Adrenal gland (tissue), 5 donors: Measurements from ENCODE around the gene BBS9.

Experiments
- POLR2A ChIP-seq, 2 donors: fragments of 450-650 bp; IDR thresholded peaks; one replicate each; pipeline ENCODE4 v1.6.1; 2017; ENCODE audit warnings: antibody characterized with exemption in 2 of 2, mild to moderate bottlenecking in 2 of 2, moderate library complexity in 1 of 2
- TF ChIP-seq, protein P1 (sequence below), 6 experiments: fragments of 450-650 bp in 4 of 6; fragments of 200-600 bp in 2 of 6; sonication (generic) in 1 of 6; IDR thresholded peaks; 1 replicate in 5 of 6; 2 replicates in 1 of 6; pipeline versions ENCODE4 v1.5.1 to v1.8.0; 2016 to 2021; ENCODE audit warnings: antibody characterized with exemption in 6 of 6, mild to moderate bottlenecking in 2 of 6, moderate library complexity in 1 of 6
- donor health status: DM: no; HTN: no; CAD: no.

DNA sequence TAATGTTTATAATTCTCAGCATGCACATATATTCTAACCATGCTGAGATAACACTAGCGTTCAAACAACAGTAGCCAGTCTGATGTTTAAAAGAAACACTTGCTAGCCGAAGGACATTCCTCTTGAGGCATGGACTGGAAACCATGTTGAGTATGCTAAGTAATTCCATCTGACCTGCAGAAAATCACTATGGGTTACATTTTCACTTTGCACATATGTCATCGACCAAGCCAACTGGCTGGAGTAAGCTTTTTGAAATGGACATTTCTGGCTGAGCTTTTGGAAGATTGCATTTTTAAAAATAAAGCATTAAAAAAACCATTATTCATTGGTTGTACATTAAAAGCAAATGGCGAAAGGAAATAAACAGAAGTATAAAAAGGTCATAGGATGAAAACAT is 88.2 kb downstream of the BBS9 start:
- TF ChIP-seq, protein P1, sequence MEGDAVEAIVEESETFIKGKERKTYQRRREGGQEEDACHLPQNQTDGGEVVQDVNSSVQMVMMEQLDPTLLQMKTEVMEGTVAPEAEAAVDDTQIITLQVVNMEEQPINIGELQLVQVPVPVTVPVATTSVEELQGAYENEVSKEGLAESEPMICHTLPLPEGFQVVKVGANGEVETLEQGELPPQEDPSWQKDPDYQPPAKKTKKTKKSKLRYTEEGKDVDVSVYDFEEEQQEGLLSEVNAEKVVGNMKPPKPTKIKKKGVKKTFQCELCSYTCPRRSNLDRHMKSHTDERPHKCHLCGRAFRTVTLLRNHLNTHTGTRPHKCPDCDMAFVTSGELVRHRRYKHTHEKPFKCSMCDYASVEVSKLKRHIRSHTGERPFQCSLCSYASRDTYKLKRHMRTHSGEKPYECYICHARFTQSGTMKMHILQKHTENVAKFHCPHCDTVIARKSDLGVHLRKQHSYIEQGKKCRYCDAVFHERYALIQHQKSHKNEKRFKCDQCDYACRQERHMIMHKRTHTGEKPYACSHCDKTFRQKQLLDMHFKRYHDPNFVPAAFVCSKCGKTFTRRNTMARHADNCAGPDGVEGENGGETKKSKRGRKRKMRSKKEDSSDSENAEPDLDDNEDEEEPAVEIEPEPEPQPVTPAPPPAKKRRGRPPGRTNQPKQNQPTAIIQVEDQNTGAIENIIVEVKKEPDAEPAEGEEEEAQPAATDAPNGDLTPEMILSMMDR (IDR thresholded peaks at IDR 0.05): no peak
- no peak for TF ChIP-seq POLR2A (IDR thresholded peaks at IDR 0.05)
